Neural cell (in vitro differentiated cells): Measurements from ENCODE around the gene C9orf72. TPM values are rescaled to one million over a fixed set of nuclear protein-coding genes. Genes with fewer than 3 reads are reported as not detected.

Experiments
- H2AFZ ChIP-seq: fragments of 200-600, 300-800 bp; sonication (generic), shearing (Covaris generic); 2 replicates; pipeline ENCODE4 v1.6.0; 2014; ENCODE audit warnings: low read depth, mild to moderate bottlenecking, antibody characterized with exemption, low read length, moderate library complexity
- H3F3A ChIP-seq: fragments of 200-600 bp; shearing (Covaris generic); 2 replicates; pipeline ENCODE4 v1.6.1; 2016; ENCODE audit warnings: mild to moderate bottlenecking, moderate library complexity, mixed read lengths, antibody characterized with exemption, low read length; ENCODE audit not compliant: insufficient read depth, poor library complexity, severe bottlenecking
- H3K27ac ChIP-seq: fragments of 200-600, 300-800 bp; sonication (generic), shearing (Covaris generic); 2 replicates; pipeline ENCODE4 v1.5.1; 2014; ENCODE audit warnings: mild to moderate bottlenecking, low read length, moderate library complexity
- H3K27me3 ChIP-seq: fragments of 300-800, 200-600 bp; sonication (generic), shearing (Covaris generic); 2 replicates; pipeline ENCODE4 v1.6.0; 2014; ENCODE audit warnings: mild to moderate bottlenecking, low read depth, low read length, moderate library complexity; ENCODE audit not compliant: insufficient read depth
- H3K36me3 ChIP-seq: fragments of 300-800, 200-600 bp; sonication (generic), shearing (Covaris generic); 2 replicates; pipeline ENCODE4 v1.5.1; 2014; ENCODE audit warnings: mild to moderate bottlenecking, antibody characterized with exemption, low read length, moderate library complexity; ENCODE audit not compliant: insufficient read depth
- H3K4me2 ChIP-seq: fragments of 300-800, 200-600 bp; sonication (generic), shearing (Covaris generic); 2 replicates; pipeline ENCODE4 v1.6.0; 2014; ENCODE audit warnings: mild to moderate bottlenecking, low read length
- H3K4me3 ChIP-seq: fragments of 300-800, 200-600 bp; sonication (generic), shearing (Covaris generic); 2 replicates; pipeline ENCODE4 v1.5.1; 2014; ENCODE audit warnings: mild to moderate bottlenecking, low read length, moderate library complexity
- H3K79me2 ChIP-seq: fragments of 200-600 bp; shearing (Covaris generic); replicated peaks from 2 replicates; pipeline ENCODE4 v1.6.0; 2014; ENCODE audit warnings: mild to moderate bottlenecking, low read length, moderate library complexity; ENCODE audit not compliant: insufficient read depth
- H3K9ac ChIP-seq: fragments of 300-800, 200-600 bp; sonication (generic), shearing (Covaris generic); 2 replicates; pipeline ENCODE4 v1.6.1; 2016; ENCODE audit warnings: mild to moderate bottlenecking, low read length, mixed read lengths
- H3K9me2 ChIP-seq: fragments of 200-600 bp; shearing (Covaris generic); 2 replicates; pipeline ENCODE4 v1.6.1; 2016; ENCODE audit warnings: mild to moderate bottlenecking, low read length, mixed read lengths; ENCODE audit not compliant: insufficient read depth
- H3K9me3 ChIP-seq: fragments of 200-600, 300-800 bp; sonication (generic), shearing (Covaris generic); 2 replicates; pipeline ENCODE4 v1.6.1; 2016; ENCODE audit warnings: mild to moderate bottlenecking, mixed run types, low read length, moderate library complexity, mixed read lengths
- H4K20me1 ChIP-seq: fragments of 200-600 bp; shearing (Covaris generic); 2 replicates; pipeline ENCODE4 v1.6.1; 2016; ENCODE audit warnings: mild to moderate bottlenecking, mixed run types; ENCODE audit not compliant: insufficient read depth
- EP300 ChIP-seq: fragments of 450-650 bp; conservative IDR thresholded peaks from 2 replicates; pipeline ENCODE4 v1.6.1; 2014; ENCODE audit warnings: antibody characterized with exemption, mild to moderate bottlenecking, moderate library complexity; ENCODE audit not compliant: poor library complexity, severe bottlenecking
- EZH2 ChIP-seq: fragments of 200-600, 300-800 bp; shearing (Covaris generic), sonication (generic); IDR thresholded peaks from 2 replicates; pipeline ENCODE4 v1.6.1; 2014; ENCODE audit warnings: antibody characterized with exemption, low read length, borderline replicate concordance, mild to moderate bottlenecking; ENCODE audit not compliant: insufficient read depth, poor library complexity, severe bottlenecking
- MXI1 ChIP-seq: fragments of 450-650 bp; conservative IDR thresholded peaks from 2 replicates; pipeline ENCODE4 v1.6.1; 2014; ENCODE audit warnings: antibody characterized with exemption, mild to moderate bottlenecking; ENCODE audit not compliant: poor library complexity, severe bottlenecking
- POLR2AphosphoS5 ChIP-seq: IDR thresholded peaks from 2 replicates; pipeline ENCODE4 v1.6.1; 2012
- RAD21 ChIP-seq: fragments of 450-650 bp; conservative IDR thresholded peaks from 2 replicates; pipeline ENCODE4 v1.6.1; 2014; ENCODE audit warnings: antibody characterized with exemption, mild to moderate bottlenecking, moderate library complexity
- SMC3 ChIP-seq: fragments of 450-650 bp; conservative IDR thresholded peaks from 2 replicates; pipeline ENCODE4 v1.6.1; 2014; ENCODE audit warnings: antibody characterized with exemption, mild to moderate bottlenecking, moderate library complexity; ENCODE audit not compliant: poor library complexity
- TAF1 ChIP-seq: IDR thresholded peaks from 2 replicates; pipeline ENCODE4 v1.6.1; 2012; ENCODE audit warnings: low read depth
- polyA plus RNA-seq: library from polyadenylated mRNA; depleted of rRNA; stranded (reverse); fragments of >200 nt; gene quantifications from 2 replicates; pipeline ENCODE4 v1.2.3, GENCODE V29; 2014
- TF ChIP-seq, protein P1 (sequence below): IDR thresholded peaks from 2 replicates; pipeline ENCODE4 v1.6.1; 2012; ENCODE audit warnings: borderline replicate concordance
- TF ChIP-seq, protein P2 (sequence below): fragments of 450-650 bp; IDR thresholded peaks from 2 replicates; pipeline ENCODE4 v1.5.1; 2014; ENCODE audit warnings: antibody characterized with exemption, mild to moderate bottlenecking, moderate library complexity; ENCODE audit not compliant: poor library complexity, severe bottlenecking

C9orf72 gene
- polyA plus RNA-seq, 1 donor from 2014 or later, result 166 TPM

DNA sequence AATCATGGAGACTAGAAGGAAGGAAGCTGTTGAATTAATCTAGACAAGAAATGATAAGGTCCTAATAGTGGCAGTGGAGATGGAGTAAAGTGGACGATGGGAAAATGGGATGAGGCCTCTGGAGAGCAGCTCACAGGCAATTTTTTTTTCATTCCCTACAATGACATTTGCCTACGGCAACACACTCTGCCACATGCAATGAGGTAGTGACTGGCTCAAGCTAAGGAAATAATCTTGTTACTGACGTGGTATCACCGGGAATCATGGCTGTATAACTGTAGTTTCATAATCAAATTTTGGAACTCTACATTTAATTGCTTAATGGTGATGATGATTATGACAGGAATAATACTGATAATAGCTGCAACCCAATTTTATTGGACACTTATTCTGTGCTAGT lies 31.5 kb downstream of the C9orf72 start:
- H3K27me3 ChIP-seq, result no peaks in the 10 kb centered on the region
- H3K4me3 ChIP-seq, result no peak overlapping the region
- H3K36me3 ChIP-seq, result peaks cover 12% of the 10 kb centered on the region
- H4K20me1 ChIP-seq, result no peaks in the 10 kb centered on the region
- H2AFZ ChIP-seq, result no peak overlapping the region
- no peak overlapping the region for H3K9ac ChIP-seq
- no peaks in the 10 kb centered on the region for H3K9me3 ChIP-seq
- no peaks in the 10 kb centered on the region for H3F3A ChIP-seq
- no peak for TF ChIP-seq RAD21
- TF ChIP-seq EP300, result no peak
- no peak for TF ChIP-seq MXI1
- TF ChIP-seq TAF1, result no peak
- no peak for TF ChIP-seq SMC3
- no peak for TF ChIP-seq POLR2AphosphoS5
- TF ChIP-seq, protein P1, sequence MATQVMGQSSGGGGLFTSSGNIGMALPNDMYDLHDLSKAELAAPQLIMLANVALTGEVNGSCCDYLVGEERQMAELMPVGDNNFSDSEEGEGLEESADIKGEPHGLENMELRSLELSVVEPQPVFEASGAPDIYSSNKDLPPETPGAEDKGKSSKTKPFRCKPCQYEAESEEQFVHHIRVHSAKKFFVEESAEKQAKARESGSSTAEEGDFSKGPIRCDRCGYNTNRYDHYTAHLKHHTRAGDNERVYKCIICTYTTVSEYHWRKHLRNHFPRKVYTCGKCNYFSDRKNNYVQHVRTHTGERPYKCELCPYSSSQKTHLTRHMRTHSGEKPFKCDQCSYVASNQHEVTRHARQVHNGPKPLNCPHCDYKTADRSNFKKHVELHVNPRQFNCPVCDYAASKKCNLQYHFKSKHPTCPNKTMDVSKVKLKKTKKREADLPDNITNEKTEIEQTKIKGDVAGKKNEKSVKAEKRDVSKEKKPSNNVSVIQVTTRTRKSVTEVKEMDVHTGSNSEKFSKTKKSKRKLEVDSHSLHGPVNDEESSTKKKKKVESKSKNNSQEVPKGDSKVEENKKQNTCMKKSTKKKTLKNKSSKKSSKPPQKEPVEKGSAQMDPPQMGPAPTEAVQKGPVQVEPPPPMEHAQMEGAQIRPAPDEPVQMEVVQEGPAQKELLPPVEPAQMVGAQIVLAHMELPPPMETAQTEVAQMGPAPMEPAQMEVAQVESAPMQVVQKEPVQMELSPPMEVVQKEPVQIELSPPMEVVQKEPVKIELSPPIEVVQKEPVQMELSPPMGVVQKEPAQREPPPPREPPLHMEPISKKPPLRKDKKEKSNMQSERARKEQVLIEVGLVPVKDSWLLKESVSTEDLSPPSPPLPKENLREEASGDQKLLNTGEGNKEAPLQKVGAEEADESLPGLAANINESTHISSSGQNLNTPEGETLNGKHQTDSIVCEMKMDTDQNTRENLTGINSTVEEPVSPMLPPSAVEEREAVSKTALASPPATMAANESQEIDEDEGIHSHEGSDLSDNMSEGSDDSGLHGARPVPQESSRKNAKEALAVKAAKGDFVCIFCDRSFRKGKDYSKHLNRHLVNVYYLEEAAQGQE, result no peak
- TF ChIP-seq EZH2, result no peak
- TF ChIP-seq, protein P2, sequence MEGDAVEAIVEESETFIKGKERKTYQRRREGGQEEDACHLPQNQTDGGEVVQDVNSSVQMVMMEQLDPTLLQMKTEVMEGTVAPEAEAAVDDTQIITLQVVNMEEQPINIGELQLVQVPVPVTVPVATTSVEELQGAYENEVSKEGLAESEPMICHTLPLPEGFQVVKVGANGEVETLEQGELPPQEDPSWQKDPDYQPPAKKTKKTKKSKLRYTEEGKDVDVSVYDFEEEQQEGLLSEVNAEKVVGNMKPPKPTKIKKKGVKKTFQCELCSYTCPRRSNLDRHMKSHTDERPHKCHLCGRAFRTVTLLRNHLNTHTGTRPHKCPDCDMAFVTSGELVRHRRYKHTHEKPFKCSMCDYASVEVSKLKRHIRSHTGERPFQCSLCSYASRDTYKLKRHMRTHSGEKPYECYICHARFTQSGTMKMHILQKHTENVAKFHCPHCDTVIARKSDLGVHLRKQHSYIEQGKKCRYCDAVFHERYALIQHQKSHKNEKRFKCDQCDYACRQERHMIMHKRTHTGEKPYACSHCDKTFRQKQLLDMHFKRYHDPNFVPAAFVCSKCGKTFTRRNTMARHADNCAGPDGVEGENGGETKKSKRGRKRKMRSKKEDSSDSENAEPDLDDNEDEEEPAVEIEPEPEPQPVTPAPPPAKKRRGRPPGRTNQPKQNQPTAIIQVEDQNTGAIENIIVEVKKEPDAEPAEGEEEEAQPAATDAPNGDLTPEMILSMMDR, result no peak
- H3K27ac ChIP-seq, result no peak overlapping the region
- no peaks in the 10 kb centered on the region for H3K79me2 ChIP-seq
- no peaks in the 10 kb centered on the region for H3K9me2 ChIP-seq
- H3K4me2 ChIP-seq, result no peak overlapping the region

DNA sequence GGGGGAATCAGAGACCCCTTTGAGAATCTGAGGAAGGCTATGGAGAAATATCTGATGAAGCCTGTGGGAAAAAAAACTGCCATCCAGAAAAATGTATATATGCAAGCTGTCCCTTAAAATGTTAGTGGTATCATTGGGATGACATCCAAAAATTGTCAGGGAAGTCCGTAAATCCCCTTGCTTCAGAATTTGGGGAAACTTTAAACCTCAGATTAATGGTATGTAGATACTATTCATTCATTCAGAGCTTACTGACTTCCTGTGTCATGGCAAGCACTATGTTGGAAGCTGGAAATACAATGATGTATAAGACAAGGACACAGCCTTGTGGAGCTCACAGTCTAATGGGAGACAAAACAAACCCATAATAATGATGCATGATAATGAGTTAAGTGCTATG lies 32.8 kb downstream of the C9orf72 start:
- no peaks in the 10 kb centered on the region for H3K27me3 ChIP-seq
- H2AFZ ChIP-seq, result no peak overlapping the region
- H3K79me2 ChIP-seq, result no peaks in the 10 kb centered on the region
- peaks cover 14% of the 10 kb centered on the region for H3K36me3 ChIP-seq
- no peaks in the 10 kb centered on the region for H3K9me3 ChIP-seq
- no peaks in the 10 kb centered on the region for H4K20me1 ChIP-seq
- TF ChIP-seq, protein P1, result no peak
- TF ChIP-seq SMC3, result no peak
- TF ChIP-seq, protein P2, result no peak
- TF ChIP-seq RAD21, result no peak
- no peak for TF ChIP-seq POLR2AphosphoS5
- no peak for TF ChIP-seq TAF1
- no peak for TF ChIP-seq EZH2
- TF ChIP-seq MXI1, result no peak
- TF ChIP-seq EP300, result no peak
- H3K4me3 ChIP-seq, result no peak overlapping the region
- no peak overlapping the region for H3K9ac ChIP-seq
- no peaks in the 10 kb centered on the region for H3F3A ChIP-seq
- H3K9me2 ChIP-seq, result no peaks in the 10 kb centered on the region
- H3K27ac ChIP-seq, result no peak overlapping the region
- H3K4me2 ChIP-seq, result no peak overlapping the region
